C1 segment of cervical spinal cord (tissue), 14 donors: Measurements from ENCODE around the gene CRIP2.

Experiments
- DNase-seq, 14 donors: peaks; one replicate each; lab custom pipeline; 2025; lab: John Stamatoyannopoulos, UW

CRIP2 gene

DNA sequence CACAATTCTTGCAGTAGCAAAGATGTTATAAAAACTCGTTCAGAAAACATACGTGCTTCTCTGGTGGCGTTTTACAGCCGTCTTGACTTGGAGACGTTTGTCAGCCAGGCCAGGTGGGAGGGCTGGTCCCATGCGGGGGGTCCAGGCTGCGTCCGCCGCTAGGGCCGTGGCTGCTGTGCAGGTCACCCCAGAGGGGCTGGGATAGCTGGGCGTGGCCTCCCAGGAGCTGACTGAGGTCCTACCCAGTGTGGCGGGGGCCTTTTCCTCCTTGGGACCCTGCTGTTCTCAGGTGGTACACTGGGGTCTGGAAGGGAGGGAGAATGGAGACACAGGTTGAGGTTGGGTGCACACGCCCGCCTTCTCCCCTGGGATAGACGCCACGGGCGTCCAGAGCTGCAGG is 29.8 kb upstream of the CRIP2 start:
- DNase-seq: no peak

- DNase-seq: no peak
Measured at GRCh38 chr14:105445290-105445689, 29.3 kb upstream of the CRIP2 start.

DNA sequence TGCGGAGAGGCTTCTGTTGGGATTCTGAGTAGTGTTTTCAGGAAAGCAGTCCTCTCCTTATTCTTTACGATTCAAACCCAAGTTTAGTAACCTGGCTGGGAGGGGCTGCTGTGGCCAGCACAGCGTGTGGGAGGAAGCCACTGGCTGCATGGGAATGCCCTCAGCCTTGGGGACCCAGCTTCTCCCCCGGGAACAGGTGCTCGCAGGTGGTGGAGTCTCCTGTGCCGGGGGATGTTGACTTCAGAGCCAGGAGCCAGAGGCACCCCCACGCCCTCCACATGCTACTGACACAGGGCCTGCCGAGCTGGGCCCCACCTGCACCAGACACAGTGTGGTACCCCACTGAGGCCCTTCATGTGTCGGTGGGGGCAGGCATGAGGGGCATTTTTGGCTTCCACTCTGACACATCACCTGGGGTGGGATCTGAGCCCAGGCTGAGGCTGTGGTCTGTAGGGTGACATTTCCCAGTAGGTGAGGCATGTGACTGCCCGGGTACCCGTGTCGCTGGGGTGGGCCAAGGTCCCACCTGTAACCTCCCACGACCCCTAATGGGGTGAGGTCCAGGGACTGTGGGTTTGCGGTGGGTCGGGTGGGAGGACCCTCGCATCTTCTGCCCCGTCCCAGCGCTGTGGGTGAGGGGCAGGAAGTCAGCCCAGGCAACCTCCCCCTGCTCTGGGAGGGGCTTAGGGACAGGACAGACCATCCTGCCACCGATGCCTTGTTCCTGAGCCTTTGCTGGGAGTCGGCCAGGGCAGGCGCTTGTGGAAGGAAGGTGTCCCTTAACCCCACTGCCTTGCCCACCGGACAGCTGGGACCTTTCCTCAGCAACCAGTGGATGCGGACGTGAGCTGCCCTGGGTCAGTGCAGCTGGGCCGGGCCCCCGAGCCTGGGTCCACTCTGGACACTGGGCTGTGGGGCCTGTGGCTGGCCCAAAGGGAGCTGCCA is 28.4 kb upstream of the CRIP2 start:
- DNase-seq: no peak

DNA sequence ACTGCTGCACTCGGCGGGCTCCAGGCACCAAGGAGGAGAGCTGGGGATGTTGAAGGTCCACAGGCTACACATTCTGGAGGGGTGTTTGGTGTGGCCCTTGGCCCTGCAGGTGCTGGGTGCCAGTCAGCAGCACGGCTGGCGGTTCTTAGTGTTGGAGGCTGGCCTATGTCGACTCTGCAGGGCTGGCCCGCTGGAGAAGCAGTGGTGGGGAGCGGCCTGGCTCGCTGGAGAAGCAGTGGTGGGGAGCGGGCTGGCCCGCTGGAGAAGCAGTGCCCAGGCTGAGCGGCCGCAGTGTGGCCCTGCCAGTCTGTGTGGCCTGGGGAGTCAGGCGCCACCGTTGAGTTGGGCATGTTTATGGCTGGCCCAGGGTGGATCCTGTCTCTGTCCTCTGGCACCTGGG is 27.6 kb upstream of the CRIP2 start:
- no peak for DNase-seq

GRCh38 chr14:105447651-105448640 is 26.7 kb upstream of the CRIP2 start:
- DNase-seq: no peak

DNA sequence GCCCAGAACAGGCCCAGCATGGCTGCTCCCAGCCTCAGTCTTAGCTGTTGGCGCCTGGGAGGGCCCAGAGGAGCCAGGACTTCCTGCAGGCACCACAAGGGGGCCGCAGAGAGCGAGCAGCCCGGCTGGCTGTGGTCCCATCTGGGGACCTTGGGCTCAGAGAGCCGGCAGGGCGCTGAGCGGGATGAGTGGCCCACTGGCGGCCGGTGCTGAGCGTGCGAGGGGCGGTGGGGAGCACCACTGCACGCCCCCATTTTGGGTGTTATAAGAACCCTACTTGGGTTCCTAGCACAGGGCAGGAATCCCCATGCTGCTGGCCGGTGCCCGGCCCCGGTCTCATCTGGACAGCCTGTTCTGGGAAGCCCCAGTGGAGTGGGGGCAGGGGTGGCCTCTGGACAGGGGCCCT is 25.9 kb upstream of the CRIP2 start:
- DNase-seq: peak in 11 of 14 donors; percentile 28 to 76 (median 49)

GRCh38 chr14:105449276-105450122 is 25.1 kb upstream of the CRIP2 start:
- no peak for DNase-seq

GRCh38 chr14:105450123-105450505 is 24.5 kb upstream of the CRIP2 start:
- no peak for DNase-seq

- DNase-seq: no peak
Measured at GRCh38 chr14:105450864-105451720, 23.5 kb upstream of the CRIP2 start.

DNA sequence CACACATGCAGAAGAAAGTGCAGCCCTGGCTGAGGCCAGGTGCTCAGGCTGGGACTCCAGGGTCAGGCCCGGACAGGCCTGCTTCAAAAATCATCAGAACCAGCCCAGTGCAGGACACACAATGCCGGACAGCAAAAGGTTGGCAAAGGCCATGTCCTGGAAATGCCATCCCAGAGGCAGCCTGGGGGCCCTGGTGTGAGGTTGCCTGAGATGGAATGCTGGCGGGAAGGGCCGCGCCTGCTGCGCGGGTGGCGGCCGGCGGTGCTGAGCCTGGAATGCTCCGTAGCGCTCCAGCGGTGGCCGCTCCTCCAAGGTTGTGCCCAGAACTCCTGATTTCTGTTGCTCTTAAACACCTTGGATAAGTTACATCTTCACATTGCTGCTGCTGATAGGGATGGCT is 21.7 kb upstream of the CRIP2 start:
- no peak for DNase-seq

GRCh38 chr14:105453847-105454246 is 20.8 kb upstream of the CRIP2 start:
- no peak for DNase-seq

DNA sequence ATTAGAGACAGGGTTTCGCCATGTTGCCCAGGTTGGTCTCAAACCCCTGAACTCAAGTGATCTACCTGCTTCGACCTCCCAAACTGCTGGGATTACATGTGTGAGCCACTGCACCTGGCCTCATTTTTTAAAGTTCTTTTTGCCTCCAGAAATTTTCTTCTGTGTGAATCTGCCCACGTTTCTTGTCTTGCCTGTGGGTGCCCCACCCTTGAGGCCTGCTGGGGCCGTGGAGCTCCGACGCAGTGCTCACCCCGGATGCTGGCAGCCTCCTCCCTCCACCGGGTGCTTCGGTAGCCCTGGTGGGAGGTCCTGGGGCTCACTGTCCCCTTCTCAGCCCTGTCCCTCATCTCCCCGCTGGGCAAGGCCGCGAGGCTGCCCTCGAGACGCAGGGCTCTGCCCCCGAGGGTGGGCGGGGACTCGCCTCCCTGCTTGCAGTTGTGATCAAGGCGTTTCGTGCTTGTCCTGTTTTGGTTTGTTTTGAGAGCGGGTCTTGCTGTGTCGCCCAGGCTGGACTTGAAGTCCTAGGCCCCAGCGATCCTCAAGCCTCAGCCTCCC is 19.5 kb upstream of the CRIP2 start:
- DNase-seq: no peak

GRCh38 chr14:105455766-105456660 is 18.6 kb upstream of the CRIP2 start:
- no peak for DNase-seq

GRCh38 chr14:105456736-105457617 is 17.6 kb upstream of the CRIP2 start:
- DNase-seq: no peak

DNA sequence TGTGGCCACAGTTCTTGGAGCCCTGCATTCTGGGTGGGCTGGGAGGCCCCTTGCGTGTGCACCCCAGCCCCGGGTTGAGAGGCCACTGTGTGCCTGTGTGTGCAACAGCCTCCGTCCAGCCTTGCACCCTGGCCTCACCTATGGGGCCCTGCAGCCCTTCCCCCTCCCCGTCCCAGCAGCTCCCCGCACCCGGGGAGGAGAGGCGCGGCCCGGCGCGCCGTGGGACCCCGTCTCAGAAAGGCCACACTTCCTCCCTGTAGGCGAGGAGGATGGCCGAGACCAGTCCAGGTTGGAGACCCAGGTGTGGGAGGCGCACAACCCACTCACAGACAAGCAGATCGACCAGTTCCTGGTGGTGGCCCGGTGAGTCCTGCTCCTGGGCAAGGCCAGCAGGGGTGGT is 16.6 kb upstream of the CRIP2 start:
- DNase-seq: no peak

DNA sequence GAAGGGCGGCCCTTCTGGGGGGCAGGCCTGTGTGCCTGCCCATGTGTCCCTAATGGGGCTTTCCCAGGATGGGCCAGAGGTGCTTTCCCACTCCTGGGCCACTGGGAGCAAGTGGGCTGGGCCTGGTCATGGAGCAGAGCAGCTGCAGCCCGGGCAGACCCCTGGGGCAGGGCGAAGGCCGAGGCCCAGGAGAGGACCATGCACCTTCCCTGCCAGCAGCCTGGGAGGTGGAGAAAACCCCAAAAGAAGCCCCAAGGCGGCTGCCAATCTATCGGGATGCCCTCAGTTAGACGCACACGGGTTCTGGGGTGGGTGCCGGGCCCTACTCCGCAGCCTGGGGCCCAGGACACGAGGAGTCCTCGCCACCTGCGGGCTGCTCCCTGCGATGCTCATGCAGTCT is 16.1 kb upstream of the CRIP2 start:
- no peak for DNase-seq

DNA sequence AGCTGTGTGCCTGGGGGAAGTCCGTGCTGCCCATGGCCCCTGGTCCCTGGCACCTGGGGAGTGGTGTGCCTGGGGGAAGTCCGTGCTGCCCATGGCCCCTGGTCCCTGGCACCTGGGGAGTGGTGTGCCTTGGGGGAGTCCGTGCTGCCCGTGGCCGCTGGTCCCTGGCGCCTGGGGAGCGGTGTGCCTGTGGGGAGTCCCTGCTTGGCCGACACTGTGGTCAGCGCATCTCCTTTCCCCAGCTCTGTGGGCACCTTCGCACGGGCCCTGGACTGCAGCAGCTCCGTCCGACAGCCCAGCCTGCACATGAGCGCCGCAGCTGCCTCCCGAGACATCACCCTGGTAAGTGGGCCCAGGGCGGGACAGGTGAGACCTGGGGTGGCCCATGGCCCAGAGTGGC is 14.5 kb upstream of the CRIP2 start:
- no peak for DNase-seq

GRCh38 chr14:105460616-105461015 is 14.0 kb upstream of the CRIP2 start:
- no peak for DNase-seq
